Urothelium cell line (cell line): ENCODE data around the gene PRPS2.
A peak's percentile ranks its signal among the peaks of the same experiment; 100 is the strongest.

Experiments
- DNase-seq: peaks from one replicate; pipeline ENCODE4 v3.0.0; 2011; ENCODE audit warnings: low spot score, mixed read lengths
- FAIRE-seq: peaks from 2 replicates; lab custom pipeline; 2011; peaks lifted over from hg19 to GRCh38; lab: Jason Lieb, UNC

PRPS2 gene

DNA sequence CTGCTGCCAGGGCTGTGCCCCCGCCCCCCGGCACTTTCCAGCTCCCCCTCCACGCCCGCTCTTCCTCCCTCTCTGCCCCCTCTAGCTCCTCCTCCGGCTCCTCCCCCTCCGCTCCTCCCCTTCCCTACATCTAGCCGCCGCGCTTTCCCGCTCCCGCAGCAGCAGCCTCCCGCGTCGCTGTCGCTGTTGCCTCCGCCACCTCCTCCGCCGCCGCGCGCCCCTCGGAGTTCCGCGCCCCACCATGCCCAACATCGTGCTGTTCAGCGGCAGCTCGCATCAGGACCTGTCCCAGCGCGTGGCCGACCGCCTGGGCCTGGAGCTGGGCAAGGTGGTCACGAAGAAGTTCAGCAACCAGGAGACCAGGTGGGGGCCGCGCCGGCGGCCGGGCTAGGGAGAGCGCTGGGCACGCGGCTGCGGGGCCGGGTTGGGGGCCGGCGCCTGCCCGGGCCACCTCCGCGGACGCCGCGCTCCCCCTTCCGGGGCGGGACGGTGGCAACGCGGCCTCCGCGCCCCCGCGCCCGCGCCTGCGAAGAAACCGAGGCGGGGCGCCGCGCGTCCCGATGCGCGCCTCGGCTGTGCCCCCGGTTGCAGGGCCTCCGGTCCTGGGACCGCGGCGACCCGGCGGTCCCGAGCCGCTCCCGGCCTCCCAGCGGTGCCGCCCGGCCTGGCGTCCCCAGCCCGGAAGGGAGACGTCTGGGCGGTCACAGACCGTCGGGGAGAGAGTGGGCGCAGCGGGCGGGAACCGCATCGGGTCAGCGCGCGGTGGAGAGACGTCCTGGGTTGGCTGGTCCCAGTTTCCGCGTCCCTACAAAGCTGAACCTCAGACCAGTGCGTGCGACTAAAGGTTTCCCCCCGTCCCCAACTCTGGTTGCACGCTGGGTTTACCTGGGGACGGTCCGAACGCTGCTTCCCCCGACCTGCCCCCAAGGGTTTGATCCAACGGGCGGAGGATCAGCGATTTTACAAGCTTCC, at the start of gene PRPS2:
TSS of gene PRPS2 (plus strand) at position 156 of the 972 bp plus-strand sequence. CDS start at position 242, 86 bp downstream.
- FAIRE-seq (no peak), DNase-seq (peak; percentile 75)

DNA sequence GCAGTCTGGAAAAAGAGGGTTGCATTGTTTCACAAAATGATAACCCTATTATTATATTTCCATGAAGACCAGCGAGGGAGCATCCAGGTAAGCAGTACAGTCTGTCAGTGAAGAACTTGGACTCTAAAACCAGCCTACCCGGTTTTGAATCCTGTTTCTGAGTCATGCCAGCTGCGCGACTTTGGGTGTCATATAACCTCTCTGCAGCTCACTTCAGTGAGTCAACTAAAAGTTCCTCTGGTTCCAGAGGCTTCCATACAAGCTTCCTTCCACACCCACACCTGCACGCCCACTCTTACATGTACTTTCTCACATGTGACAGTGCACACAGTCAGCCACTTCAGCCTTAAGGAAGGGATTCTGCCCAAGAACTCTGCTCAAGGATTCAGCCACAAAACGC, 49.8 kb upstream of the PRPS2 start:
- no peak for DNase-seq
- no peak for FAIRE-seq

DNA sequence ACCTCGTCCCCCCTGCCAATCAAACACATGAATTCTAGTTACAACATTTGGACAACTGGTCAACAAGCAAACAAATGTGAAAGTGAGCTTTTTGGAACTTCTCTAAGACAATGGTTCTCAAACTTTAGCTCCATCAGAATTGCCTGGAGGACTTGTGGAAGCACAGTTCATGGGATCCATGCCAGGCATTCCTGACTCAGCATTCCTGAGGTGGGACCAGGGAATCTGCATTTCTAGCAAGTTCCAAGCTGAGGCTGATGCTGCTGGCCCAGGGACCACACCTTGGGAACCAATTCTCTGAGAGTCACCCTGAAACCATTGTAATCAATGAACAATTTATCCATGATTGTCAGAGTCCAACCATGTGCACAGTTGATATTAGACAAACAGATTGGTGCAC, 43.8 kb upstream of the PRPS2 start:
- FAIRE-seq (no peak), DNase-seq (no peak)

DNA sequence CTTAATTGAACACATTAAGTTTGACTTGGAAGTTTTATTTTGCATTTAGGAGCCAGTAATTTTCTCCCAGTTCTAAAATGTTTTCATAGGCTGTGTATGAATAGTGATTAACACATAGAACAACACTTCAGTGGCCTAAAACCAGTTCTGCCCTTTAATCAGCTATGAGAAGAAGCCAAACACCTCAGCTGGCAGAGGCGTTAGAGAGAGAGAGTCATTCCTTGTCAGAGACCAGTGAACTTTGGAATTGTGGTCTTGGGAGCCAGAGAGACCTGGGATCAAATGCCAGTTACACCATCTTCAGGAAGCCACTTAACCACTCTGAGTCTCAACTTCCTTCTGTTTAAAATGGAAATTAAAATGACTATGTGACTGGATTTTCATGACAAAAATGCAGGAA, 39.3 kb upstream of the PRPS2 start:
- FAIRE-seq (no peak), DNase-seq (no peak)

DNA sequence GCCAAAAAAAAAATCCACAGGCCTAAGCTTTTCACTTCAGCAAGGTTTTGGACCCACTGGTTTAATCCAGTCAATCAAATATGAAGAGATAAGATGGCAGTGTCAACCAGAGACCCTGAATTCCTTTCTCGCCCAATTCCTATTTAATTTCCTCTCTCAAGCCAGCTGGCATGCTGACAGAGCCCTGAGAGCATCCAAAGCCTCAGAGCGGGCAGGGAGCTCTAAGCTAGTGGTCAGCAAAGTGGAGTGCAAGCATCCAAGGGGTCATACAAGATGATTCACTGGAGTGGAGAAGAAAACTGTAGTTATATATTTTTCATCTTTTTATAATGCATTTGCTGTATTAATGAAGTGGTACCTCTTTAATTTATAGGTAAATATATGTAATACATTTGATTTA, 37.8 kb upstream of the PRPS2 start:
- FAIRE-seq, result no peak

DNA sequence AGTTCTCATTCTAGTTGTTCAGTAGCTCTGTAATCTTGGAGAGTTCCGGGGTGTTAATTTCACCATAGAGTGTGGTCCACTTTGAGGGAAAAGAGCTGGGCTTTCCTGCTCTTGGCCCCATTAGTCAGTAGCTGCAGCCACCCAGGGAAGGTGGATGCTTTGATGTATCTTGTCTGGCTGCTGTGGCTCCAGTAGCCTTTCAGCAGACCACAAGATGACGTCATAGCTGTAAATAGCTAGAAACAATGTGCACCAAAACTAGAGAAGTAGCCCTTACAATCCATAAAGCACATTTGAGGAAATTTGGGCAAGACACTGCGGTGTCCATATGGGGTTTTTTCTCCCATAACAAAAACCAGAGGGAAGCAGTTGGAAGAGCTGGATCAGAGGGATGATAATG, 32.9 kb upstream of the PRPS2 start:
- FAIRE-seq, result no peak

More for the DNA sequence above, 37.8 kb upstream of the PRPS2 start:
- no peak for DNase-seq

DNA sequence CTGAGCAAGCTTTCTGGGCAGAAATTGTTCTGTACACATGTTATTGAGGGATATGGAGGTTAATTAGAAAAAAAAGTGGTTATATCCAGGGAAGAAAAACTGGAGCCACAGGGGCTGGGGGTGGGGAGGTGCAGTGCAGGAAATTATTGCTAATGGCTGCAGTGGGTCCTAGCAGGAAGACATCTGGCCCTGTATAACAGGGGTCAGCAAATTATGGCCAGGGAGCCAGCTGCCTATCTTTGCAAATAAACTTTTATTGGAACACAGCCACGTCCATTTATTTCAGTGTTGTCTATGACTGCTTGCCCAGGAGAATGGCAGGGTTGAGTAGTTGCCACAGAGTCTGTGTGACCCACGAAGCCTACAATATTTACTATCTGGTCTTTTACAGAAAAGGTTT, 23.4 kb upstream of the PRPS2 start:
- DNase-seq (no peak), FAIRE-seq (no peak)

More for the DNA sequence above, 32.9 kb upstream of the PRPS2 start:
- peak; percentile 2 for DNase-seq

DNA sequence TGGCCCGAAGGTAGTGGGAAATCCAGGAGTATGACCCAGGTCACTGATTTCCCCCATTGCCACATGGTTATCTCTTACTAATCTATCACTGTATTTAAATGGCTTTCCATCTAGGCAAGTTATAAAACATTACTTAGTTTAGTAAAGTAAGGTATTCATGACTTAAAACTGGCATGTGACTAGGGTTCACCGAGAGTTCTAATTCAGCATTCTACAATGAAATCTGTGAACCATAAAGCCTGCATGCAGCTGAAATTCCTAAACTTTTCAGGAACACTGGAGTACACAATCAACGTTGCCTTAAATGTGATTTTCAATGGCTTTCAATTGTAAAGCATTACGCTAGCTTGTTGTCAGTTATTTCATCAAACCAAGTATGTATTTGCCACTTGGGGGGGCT, 22.7 kb upstream of the PRPS2 start:
- no peak for DNase-seq
- FAIRE-seq, result no peak

DNA sequence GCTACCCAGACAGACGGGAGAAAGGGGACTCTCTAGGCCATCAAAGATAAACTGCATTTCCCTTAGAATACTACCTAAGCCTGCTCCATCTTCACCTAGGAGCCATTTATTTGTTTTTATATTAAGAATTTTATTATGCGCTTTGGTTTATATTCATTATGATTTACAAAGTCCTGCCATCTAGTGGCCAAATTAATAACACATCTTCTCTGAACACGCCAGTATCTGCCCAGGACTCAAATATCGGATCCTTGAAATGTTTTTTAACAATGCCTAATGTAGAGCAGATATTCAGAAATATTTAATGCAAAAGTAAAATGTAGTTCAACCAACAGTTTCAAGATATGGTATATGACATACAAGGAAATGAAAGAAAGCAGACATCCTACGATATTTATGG, 20.8 kb upstream of the PRPS2 start:
- DNase-seq (peak; percentile 2), FAIRE-seq (no peak)

DNA sequence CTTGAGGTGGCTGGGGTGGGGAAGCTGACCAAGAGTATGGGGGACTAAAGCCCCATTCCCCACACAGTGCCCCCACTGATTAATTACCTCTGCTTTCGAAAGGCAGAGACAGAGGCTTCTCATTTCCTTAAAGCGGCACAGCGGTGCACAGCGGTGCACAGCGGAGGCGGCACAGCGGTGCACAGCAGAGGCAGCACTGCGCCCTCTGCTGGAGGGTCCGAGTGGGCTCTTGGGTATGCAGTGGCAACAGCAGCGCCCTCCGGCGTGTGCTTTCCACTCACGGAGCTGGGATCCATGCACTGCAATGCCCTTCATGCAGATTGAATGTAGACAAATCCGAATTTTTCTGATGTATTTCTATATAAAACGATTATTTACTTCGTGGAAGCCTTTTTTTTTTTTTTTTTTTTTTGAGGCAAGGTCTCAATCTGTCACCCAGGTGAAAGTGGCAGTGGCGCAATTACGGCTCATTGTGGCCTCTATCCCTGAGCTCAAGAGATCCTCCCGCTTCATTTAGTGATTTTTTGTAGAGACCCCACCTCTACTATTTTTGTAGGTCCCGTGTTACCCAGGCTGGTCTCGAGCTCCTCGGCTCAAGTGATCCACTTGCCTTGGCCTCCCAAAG, 19.7 kb upstream of the PRPS2 start:
- DNase-seq (peak; percentile 4), FAIRE-seq (no peak)

DNA sequence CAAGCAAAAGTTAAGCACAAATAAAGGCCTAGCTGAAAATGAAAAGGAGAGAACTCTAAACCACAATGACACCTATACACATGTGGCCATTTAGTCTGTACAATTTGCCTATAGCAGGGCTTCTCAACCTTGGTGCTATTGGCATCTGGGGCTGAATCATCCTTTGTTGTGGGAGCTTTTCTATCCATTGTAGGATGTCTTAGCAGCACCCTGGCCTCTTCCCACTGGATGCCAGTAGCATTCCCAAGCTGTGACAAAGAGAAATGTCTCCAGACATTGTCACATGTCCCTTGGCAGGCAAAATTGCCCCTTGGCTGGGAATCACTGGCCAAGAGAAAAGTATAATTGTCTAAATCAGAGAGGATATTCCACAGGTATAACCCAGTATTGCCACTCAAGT, 13.5 kb upstream of the PRPS2 start:
- no peak for FAIRE-seq
- peak; percentile 1 for DNase-seq

DNA sequence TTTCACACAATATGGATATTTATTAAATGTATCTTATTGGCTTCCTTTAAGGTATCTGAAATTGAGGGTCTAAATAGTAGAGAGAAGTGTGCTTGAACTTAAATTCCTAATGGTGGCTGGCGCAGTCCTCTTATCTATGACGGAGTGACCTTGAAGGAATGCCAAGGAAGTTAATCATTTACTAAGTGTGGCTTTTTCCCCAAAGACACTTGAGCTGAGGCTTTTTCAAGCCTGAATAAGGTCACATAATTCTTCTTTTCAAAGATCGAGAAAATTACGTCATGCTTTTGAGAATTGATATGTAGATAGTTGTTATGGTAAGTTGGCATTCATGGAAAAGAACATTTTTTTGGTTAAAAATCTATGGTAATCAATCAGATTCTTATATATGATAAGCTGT, 11.7 kb upstream of the PRPS2 start:
- DNase-seq (no peak), FAIRE-seq (no peak)

DNA sequence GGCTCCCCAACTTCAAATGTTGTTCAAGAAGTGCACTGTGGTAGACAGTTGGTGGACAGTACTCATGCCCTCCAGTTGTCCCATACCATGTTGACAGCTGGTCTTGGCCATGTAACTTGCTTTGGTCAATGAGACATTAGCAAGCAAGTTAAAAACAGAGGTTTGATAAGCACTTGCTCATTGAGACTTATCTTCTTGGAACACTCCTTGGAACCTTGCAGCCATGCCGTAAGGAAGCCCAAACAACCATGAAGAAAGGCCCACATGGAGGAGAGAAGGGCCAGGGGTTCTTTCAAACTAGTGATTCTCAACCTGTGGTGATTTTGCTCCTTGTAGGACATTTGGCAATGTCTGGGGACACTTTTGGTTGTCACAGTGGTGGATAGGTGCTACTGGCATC, 2.6 kb upstream of the PRPS2 start:
- DNase-seq (no peak), FAIRE-seq (no peak)

DNA sequence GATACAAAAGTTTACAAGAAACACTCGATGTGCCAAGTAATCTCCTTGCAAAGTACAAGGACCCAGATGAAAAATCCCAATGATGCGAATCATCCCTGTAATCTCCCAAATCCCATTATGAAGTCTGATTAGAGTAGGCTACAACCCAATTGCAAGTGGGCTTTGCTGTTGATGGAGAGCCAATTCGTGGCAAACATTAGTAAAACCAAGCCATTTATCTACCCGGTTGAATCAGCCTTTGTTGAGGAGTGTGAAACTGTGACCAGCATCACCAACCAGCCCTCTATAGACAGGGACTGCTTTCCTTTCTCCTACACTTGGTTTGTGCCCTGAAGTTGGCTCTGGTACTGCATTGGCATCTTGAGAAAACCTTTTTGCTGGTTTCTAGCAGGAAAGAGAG, 1.2 kb upstream of the PRPS2 start:
- FAIRE-seq (no peak), DNase-seq (no peak)

DNA sequence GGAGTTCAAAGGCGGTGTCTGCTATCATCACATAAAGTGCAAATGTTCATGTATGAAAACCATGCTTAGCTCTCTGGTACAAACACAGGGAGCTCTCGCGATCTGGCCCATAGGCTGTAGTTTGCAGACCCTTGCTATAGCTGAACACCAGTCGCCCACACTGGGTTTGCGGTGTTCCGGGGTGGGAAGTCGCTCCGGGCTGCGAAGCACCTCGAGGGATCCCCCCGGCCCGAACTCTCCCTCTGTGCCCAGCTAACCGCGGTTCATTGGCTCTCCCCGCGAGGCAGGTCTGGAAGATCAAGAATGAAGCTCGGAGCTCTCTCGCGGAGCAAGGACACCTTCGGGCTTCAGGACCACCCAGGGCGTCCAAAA, 341 bp upstream of the PRPS2 start:
- no peak for DNase-seq
- no peak for FAIRE-seq

DNA sequence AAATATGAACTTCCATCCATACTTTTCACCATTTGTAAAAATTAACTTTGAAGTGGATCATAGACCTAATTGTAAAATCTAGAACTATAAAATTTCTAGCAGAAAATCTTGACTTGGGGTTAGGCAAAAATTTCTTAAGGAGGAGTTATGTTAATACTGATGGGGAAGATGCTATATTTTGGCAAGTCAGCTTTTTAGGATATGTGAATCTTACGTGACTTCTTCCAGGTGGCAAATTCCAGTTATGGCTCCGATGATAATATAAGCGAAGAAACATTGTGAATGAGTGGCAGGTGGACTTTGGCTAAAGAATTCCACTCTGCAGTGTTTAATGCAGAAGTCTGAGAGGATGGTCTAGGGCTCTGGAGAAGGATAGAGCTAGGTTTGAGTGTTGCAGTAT, 1.5 kb downstream of the PRPS2 start:
- DNase-seq (no peak), FAIRE-seq (no peak)

DNA sequence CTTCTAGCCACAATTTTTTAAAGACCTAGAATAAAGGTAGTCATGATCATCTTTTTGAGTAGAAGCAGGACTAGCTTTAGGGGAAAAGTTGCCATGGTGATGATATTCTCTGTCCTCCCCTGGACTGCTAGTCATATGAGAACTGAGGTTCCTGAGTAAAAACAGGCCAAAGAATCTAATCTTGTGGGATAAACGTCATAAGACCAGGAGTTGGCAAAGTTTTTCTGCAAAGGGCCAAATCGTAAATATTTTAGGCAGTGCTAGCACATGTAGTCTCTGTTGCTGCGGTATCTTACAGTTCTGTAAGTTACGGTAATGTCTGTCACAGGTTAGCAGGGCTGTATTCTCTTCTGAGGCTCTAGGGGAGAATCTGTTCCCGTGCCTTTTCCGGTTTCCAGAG, 3.4 kb downstream of the PRPS2 start:
- DNase-seq, result no peak
- FAIRE-seq, result no peak

DNA sequence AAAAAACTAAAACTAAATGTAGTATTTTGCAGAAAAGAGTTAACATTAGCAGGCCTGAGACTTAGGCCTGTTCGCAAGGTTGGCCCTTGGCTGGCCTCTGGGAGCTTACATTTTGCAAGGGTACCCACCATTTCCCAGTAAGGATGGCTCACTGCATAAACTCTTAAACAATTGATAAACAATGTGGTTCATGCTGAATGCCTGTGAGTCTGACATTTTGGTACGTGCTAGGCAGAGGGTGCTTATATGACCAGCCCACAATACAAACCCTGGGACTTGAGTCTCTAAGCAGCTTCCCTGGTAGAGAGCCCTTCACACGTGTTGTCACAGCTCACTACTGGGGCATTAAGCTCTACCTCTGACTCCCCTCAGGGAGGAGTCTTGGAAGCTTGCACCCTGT, 7.4 kb downstream of the PRPS2 start:
- DNase-seq, result no peak
- FAIRE-seq, result no peak

DNA sequence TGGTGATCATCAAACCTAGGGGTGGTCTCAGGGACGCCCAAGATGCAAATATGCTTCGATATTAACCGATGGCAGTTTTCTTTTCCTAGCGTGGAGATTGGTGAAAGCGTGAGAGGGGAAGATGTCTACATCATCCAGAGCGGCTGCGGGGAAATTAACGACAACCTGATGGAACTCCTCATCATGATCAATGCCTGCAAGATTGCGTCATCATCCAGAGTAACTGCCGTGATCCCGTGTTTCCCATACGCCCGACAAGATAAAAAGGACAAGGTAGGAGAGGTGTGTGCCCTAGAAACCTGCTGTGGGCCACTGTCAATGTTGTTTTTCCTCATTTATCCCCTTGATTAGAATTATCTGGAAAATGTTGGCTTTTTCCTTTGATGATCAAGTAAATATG, 7.9 kb downstream of the PRPS2 start:
- no peak for FAIRE-seq
- no peak for DNase-seq

DNA sequence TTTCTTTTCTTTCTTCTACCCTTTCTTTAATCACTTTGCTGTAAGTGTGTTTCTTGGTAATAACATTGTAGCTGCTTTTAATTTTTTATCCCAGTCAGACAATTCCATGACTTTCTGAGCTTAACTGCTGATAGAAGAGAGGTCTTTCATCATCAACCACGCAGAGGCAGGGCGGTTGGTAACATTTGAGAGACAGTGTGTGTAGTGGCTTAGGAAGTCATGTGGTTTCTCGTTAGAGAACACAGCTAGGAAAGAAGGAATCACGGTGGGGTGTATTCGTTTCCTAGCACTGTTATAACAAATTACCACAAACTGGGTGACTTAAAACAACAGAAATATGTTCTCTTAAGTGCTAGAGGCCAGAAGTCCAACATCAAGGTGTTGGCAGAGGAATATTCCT, 11.5 kb downstream of the PRPS2 start:
- FAIRE-seq, result no peak
- no peak for DNase-seq

DNA sequence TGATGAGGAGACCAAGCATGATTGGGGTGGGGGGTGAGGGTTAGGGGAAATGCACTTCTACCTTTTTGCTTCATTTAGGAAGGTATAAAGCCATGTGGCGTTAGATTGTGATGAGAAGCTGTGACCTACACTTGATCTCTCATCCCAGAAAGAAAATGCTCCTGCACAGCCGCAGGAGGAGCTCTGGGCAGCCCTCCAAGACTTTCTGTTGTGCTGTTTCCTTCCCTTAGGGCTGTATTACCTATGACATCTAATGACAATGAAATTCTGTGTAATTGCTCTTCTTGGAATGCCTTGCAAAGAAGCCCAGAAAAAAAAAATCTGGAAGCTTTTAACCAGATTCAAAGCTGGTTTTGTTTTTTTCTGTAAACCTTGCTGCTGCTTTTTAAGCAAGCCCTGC, 13.4 kb downstream of the PRPS2 start:
- no peak for FAIRE-seq
- no peak for DNase-seq

DNA sequence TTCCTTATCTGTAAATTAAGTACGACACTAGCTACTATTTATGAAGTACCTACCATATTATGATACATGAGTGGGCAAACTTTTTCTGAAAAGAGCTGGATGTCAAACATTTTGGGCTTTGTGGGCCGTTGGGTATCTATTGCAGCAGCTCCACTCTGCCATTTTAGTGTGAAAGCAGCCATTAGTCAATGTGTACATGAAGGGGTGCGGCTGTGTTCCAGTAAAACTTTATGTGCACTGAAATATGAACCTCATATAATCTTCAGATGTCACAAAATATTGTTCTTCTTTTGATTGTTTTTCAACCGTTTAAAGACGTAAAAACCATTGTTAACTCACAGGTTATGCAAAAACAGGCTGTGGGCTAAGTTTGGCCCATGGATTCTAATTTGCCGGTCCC, 14.1 kb downstream of the PRPS2 start:
- no peak for DNase-seq
- FAIRE-seq, result no peak
